ENCODE measurements around the gene RGS7.

Gene RGS7

GRCh38 chr1:241212628-241213027 is 144.4 kb downstream of the RGS7 start:
- TF ChIP-seq CTCF (IDR thresholded peaks at IDR 0.05; ENCODE audit: control insufficient read depth, insufficient read depth, low read depth, low read length, missing control alignments) = no peak
- no peak overlapping the region for H3K4me3 ChIP-seq (ENCODE audit: control insufficient read depth, low read depth, low read length)
- no peak for DNase-seq (ENCODE audit: low read depth)

GRCh38 chr1:241208910-241209379 is 148.1 kb downstream of the RGS7 start:
- DNase-seq (ENCODE audit: low read depth) = no peak
- no peak overlapping the region for H3K4me3 ChIP-seq (ENCODE audit: control insufficient read depth, low read depth, low read length)
- TF ChIP-seq CTCF (IDR thresholded peaks at IDR 0.05; ENCODE audit: control insufficient read depth, insufficient read depth, low read depth, low read length, missing control alignments) = no peak

GRCh38 chr1:241203817-241204216 is 153.2 kb downstream of the RGS7 start:
- H3K4me3 ChIP-seq (ENCODE audit: control insufficient read depth, low read depth, low read length) = no peak overlapping the region
- TF ChIP-seq CTCF (IDR thresholded peaks at IDR 0.05; ENCODE audit: control insufficient read depth, insufficient read depth, low read depth, low read length, missing control alignments) = no peak
- no peak for DNase-seq (ENCODE audit: low read depth)

GRCh38 chr1:241202401-241202800 is 154.6 kb downstream of the RGS7 start:
- no peak for TF ChIP-seq CTCF (IDR thresholded peaks at IDR 0.05; ENCODE audit: control insufficient read depth, insufficient read depth, low read depth, low read length, missing control alignments)
- DNase-seq (ENCODE audit: low read depth) = no peak
- no peak overlapping the region for H3K4me3 ChIP-seq (ENCODE audit: control insufficient read depth, low read depth, low read length)

- no peak for TF ChIP-seq CTCF (IDR thresholded peaks at IDR 0.05; ENCODE audit: control insufficient read depth, insufficient read depth, low read depth, low read length, missing control alignments)
- H3K4me3 ChIP-seq (ENCODE audit: control insufficient read depth, low read depth, low read length) = no peak overlapping the region
- DNase-seq (ENCODE audit: low read depth) = no peak
These were observed 170.3 kb downstream of the RGS7 start for GRCh38 chr1:241186716-241187115.

GRCh38 chr1:241181971-241182370 is 175.0 kb downstream of the RGS7 start:
- no peak for TF ChIP-seq CTCF (IDR thresholded peaks at IDR 0.05; ENCODE audit: control insufficient read depth, insufficient read depth, low read depth, low read length, missing control alignments)
- H3K4me3 ChIP-seq (ENCODE audit: control insufficient read depth, low read depth, low read length) = no peak overlapping the region
- DNase-seq (ENCODE audit: low read depth) = no peak

- DNase-seq (ENCODE audit: low read depth) = no peak
These were observed 175.5 kb downstream of the RGS7 start for GRCh38 chr1:241181471-241181870.

More at GRCh38 chr1:241181471-241181870, 175.5 kb downstream of the RGS7 start:
- no peak for TF ChIP-seq CTCF (IDR thresholded peaks at IDR 0.05; ENCODE audit: control insufficient read depth, insufficient read depth, low read depth, low read length, missing control alignments)
- no peak overlapping the region for H3K4me3 ChIP-seq (ENCODE audit: control insufficient read depth, low read depth, low read length)

All from AG09309 (cell line).